ENCODE data around the gene MRC1.
"Not testable (repeated sequence)": the region's sequence is repeated elsewhere in the genome, so short reads cannot be mapped to it uniquely, and the experiment has no call there.

Gene MRC1

GRCh38 chr10:17906002-17906401, 96.9 kb downstream of the MRC1 start:
- DNase-seq = no peak

- no peak for DNase-seq
Measured at GRCh38 chr10:17907641-17908040, 98.5 kb downstream of the MRC1 start.

GRCh38 chr10:17910125-17910789, 101.1 kb downstream of the MRC1 start:
- no peak for DNase-seq

- DNase-seq = no peak
Measured at GRCh38 chr10:17912754-17913153, 103.6 kb downstream of the MRC1 start.

GRCh38 chr10:17913604-17914003, 104.5 kb downstream of the MRC1 start:
- DNase-seq = no peak

GRCh38 chr10:17914169-17915045, 105.3 kb downstream of the MRC1 start:
- DNase-seq = no peak

GRCh38 chr10:17915181-17915580, 106.0 kb downstream of the MRC1 start:
- DNase-seq = no peak

GRCh38 chr10:17918187-17918903, 109.2 kb downstream of the MRC1 start:
- no peak for DNase-seq

- no peak for DNase-seq
Measured at GRCh38 chr10:17921378-17921777, 112.2 kb downstream of the MRC1 start.

GRCh38 chr10:17923728-17924127, 114.6 kb downstream of the MRC1 start:
- DNase-seq = no peak

- DNase-seq = no peak
Measured at GRCh38 chr10:17943033-17943745, 134.0 kb downstream of the MRC1 start.

- not testable (repeated sequence) for DNase-seq
Measured at GRCh38 chr10:17950269-17950668, 141.1 kb downstream of the MRC1 start.

- no peak for DNase-seq
Measured at GRCh38 chr10:17950726-17951125, 141.6 kb downstream of the MRC1 start.

- no peak for DNase-seq
Measured at GRCh38 chr10:17951868-17952371, 142.8 kb downstream of the MRC1 start, which contains the start of gene SLC39A12. Gene SLC39A12, plus strand, starts transcription at chr10:17951918. Its CDS starts 1,359 bp downstream, at chr10:17953277.

GRCh38 chr10:17954372-17954771, 145.2 kb downstream of the MRC1 start:
- not testable (repeated sequence) for DNase-seq

- DNase-seq = no peak
Measured at GRCh38 chr10:17954861-17955260, 145.7 kb downstream of the MRC1 start.

- DNase-seq = no peak
Measured at GRCh38 chr10:17958049-17958448, 148.9 kb downstream of the MRC1 start.

- DNase-seq = no peak
Measured at GRCh38 chr10:17959870-17960269, 150.7 kb downstream of the MRC1 start.
